HepG2 (cell line): ENCODE measurements around the gene LCAT. TPM values are rescaled to one million over a fixed set of nuclear protein-coding genes. Genes with fewer than 3 reads are reported as not detected.

ENCODE experiments used
- ARID2 ChIP-seq: sonication (generic); formaldehyde crosslinking; IDR thresholded peaks from 2 replicates; pipeline ENCODE4 v1.8.1; 2022; ENCODE audit warnings: mild to moderate bottlenecking, missing genetic modification reagents, borderline replicate concordance
- HMGXB3 ChIP-seq: sonication (generic); formaldehyde crosslinking; IDR thresholded peaks from 2 replicates; pipeline ENCODE4 v1.4.0; 2020; ENCODE audit warnings: missing genetic modification reagents, borderline replicate concordance
- IRF1 ChIP-seq: sonication (generic); formaldehyde crosslinking; IDR thresholded peaks from 2 replicates; pipeline ENCODE4 v1.4.0; 2020; ENCODE audit warnings: low read depth, mild to moderate bottlenecking, missing genetic modification reagents
- NCOA1 ChIP-seq: sonication (generic); formaldehyde crosslinking; IDR thresholded peaks from 2 replicates; pipeline ENCODE4 v1.9.0; 2021; ENCODE audit warnings: missing genetic modification reagents
- POLR2A ChIP-seq, 2 experiments: IDR thresholded peaks; 2 replicates each; pipeline ENCODE4 v1.6.1; 2011; ENCODE audit warnings: low read depth in 2 of 2, low read length in 2 of 2, mild to moderate bottlenecking in 1 of 2, moderate library complexity in 1 of 2; ENCODE audit not compliant: insufficient read depth in 1 of 2
- POLR2G ChIP-seq: fragments of 200-400 bp; formaldehyde crosslinking; IDR thresholded peaks from 2 replicates; pipeline ENCODE4 v1.6.1; 2018; ENCODE audit warnings: mild to moderate bottlenecking, low read depth, low read length, moderate library complexity
- SALL2 ChIP-seq: sonication (generic); formaldehyde crosslinking; IDR thresholded peaks from 2 replicates; pipeline ENCODE4 v1.8.1; 2023; ENCODE audit warnings: mild to moderate bottlenecking, missing genetic modification reagents, inconsistent platforms
- SOX13 ChIP-seq, 3 experiments: fragments of 450-650 bp in 1 of 3; sonication (generic) in 1 of 3; formaldehyde crosslinking in 1 of 3; IDR thresholded peaks in 2 of 3; conservative IDR thresholded peaks in 1 of 3; 2 replicates each; pipeline versions ENCODE4 v1.5.0 to v1.6.1; 2016 to 2020; ENCODE audit warnings: antibody characterized with exemption in 1 of 3, mild to moderate bottlenecking in 1 of 3, missing compliant biosample characterization in 1 of 3, missing genetic modification reagents in 1 of 3, moderate library complexity in 1 of 3
- U2AF2 ChIP-seq: fragments of 200-400 bp; formaldehyde crosslinking; IDR thresholded peaks from 2 replicates; pipeline ENCODE4 v1.6.1; 2017; ENCODE audit warnings: low read depth, mild to moderate bottlenecking, low read length
- ZBTB21 ChIP-seq: sonication (generic); formaldehyde crosslinking; IDR thresholded peaks from 2 replicates; pipeline ENCODE4 v1.4.0; 2020; ENCODE audit warnings: missing genetic modification reagents
- ZFP41 ChIP-seq: sonication (generic); formaldehyde crosslinking; IDR thresholded peaks from 2 replicates; pipeline ENCODE4 v1.4.0; 2020; ENCODE audit warnings: mild to moderate bottlenecking, missing genetic modification reagents, borderline replicate concordance
- ZFP90 ChIP-seq: sonication (generic); formaldehyde crosslinking; IDR thresholded peaks from 2 replicates; pipeline ENCODE4 v1.8.0; 2022; ENCODE audit warnings: missing genetic modification reagents, mild to moderate bottlenecking, inconsistent platforms, borderline replicate concordance
- ZMYM3 ChIP-seq: sonication (generic); formaldehyde crosslinking; IDR thresholded peaks from 2 replicates; pipeline ENCODE4 v1.5.1; 2020; ENCODE audit warnings: mild to moderate bottlenecking, missing genetic modification reagents
- ZNF17 ChIP-seq: sonication (generic); formaldehyde crosslinking; IDR thresholded peaks from 2 replicates; pipeline ENCODE4 v1.5.0; 2020; ENCODE audit warnings: mild to moderate bottlenecking, missing genetic modification reagents
- ZNF253 ChIP-seq: sonication (generic); formaldehyde crosslinking; IDR thresholded peaks from 2 replicates; pipeline ENCODE4 v1.8.0; 2022; ENCODE audit warnings: mild to moderate bottlenecking, missing genetic modification reagents, borderline replicate concordance
- ZNF460 ChIP-seq: sonication (generic); formaldehyde crosslinking; IDR thresholded peaks from 2 replicates; pipeline ENCODE4 v1.5.1; 2020; ENCODE audit warnings: missing genetic modification reagents, mild to moderate bottlenecking, borderline replicate concordance
- ZNF576 ChIP-seq: sonication (generic); formaldehyde crosslinking; IDR thresholded peaks from 2 replicates; pipeline ENCODE4 v1.4.0; 2020; ENCODE audit warnings: mild to moderate bottlenecking, missing genetic modification reagents
- ZNF737 ChIP-seq: sonication (generic); formaldehyde crosslinking; IDR thresholded peaks from 2 replicates; pipeline ENCODE4 v1.5.0; 2020; ENCODE audit warnings: missing genetic modification reagents, mild to moderate bottlenecking, borderline replicate concordance
- ZNF746 ChIP-seq: sonication (generic); formaldehyde crosslinking; IDR thresholded peaks from 2 replicates; pipeline ENCODE4 v1.8.0; 2022; ENCODE audit warnings: mild to moderate bottlenecking, missing genetic modification reagents
- ZNF766 ChIP-seq: sonication (generic); formaldehyde crosslinking; IDR thresholded peaks from 2 replicates; pipeline ENCODE4 v1.5.0; 2020; ENCODE audit warnings: missing genetic modification reagents, borderline replicate concordance
- ZNF792 ChIP-seq: IDR thresholded peaks from 2 replicates; pipeline ENCODE4 v1.6.1; 2016
- ZNF83 ChIP-seq: sonication (generic); formaldehyde crosslinking; IDR thresholded peaks from 2 replicates; pipeline ENCODE4 v1.4.0; 2020; ENCODE audit warnings: missing genetic modification reagents, mild to moderate bottlenecking, borderline replicate concordance
- ZNF839 ChIP-seq: sonication (generic); formaldehyde crosslinking; IDR thresholded peaks from 2 replicates; pipeline ENCODE4 v1.4.0; 2020; ENCODE audit warnings: missing genetic modification reagents, mild to moderate bottlenecking, borderline replicate concordance
- polyA plus RNA-seq, 8 experiments: library from polyadenylated mRNA; depleted of rRNA in 3 of 8; stranded (reverse) in 7 of 8; unstranded in 1 of 8; fragments of >200 nt; fragmentation: Illumina TruSeq in 4 of 8; extraction: Trizol in 4 of 8; gene quantifications; 2 replicates each; pipeline versions ENCODE4 v1.2.1 to v1.2.3, GENCODE V29; 2011 to 2016; ENCODE audit warnings: low read depth in 4 of 8, missing spikeins in 1 of 8, mixed read lengths in 1 of 8; ENCODE audit not compliant: insufficient read depth in 1 of 8
- total RNA-seq, 5 experiments: library from RNA; depleted of rRNA; stranded (reverse); fragments of >200 nt; fragmentation: Illumina TruSeq; extraction: Trizol; gene quantifications; 2 replicates each; pipeline ENCODE4 v1.2.3, GENCODE V29; 2016; ENCODE audit warnings: low read depth in 1 of 5
- TF ChIP-seq, protein P1 (sequence below): sonication (generic); formaldehyde crosslinking; conservative IDR thresholded peaks from 2 replicates; pipeline ENCODE4 v1.8.0; 2022; ENCODE audit warnings: missing genetic modification reagents

Gene LCAT
- total and polyA plus RNA-seq, 2 of the 13 experiments (the other 11 are each of a cell fraction or from before 2014, with no cell fraction given) = 36.1 to 38.9 TPM

DNA sequence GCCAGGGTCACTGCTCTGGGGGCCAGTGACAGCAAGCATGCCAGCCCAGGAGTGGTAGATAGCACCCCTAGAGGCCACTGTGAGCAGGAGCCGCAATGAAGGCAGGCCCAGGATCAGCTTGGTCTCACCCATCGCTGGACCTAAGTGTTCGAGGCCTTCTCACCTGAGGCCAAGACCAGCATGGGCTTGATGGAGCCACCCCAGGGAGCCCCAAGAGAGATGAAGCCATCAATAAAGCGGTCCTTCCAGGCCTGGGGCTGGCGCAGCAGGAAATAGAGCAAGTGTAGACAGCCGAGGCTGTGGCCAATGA, 1.8 kb downstream of the LCAT start (continued):
- TF ChIP-seq HMGXB3 (CRISPR knock-in tag) = no peak
- TF ChIP-seq SALL2 (CRISPR knock-in tag) = no peak; the same call in 1 of the 2 replicates
- no peak for TF ChIP-seq ARID2 (CRISPR knock-in tag)
- TF ChIP-seq ZNF792 (CRISPR knock-in tag) = no peak
- TF ChIP-seq ZNF576 (CRISPR knock-in tag) = no peak
- no peak for TF ChIP-seq IRF1 (CRISPR knock-in tag)
- TF ChIP-seq NCOA1 (CRISPR knock-in tag) = no peak
- TF ChIP-seq ZNF83 = no peak
- no peak for TF ChIP-seq ZNF746 (CRISPR knock-in tag)
- no peak for TF ChIP-seq ZNF766
- TF ChIP-seq POLR2A (IDR thresholded peaks at IDR 0.05; ENCODE audit: insufficient read depth in 1 of 2, low read depth in 2 of 2, low read length in 2 of 2) = no peak
- no peak for TF ChIP-seq ZFP41 (CRISPR knock-in tag)
- TF ChIP-seq ZNF253 = no peak
- no peak for TF ChIP-seq ZNF17 (CRISPR knock-in tag)
- no peak for TF ChIP-seq ZNF460
- TF ChIP-seq, protein P1, sequence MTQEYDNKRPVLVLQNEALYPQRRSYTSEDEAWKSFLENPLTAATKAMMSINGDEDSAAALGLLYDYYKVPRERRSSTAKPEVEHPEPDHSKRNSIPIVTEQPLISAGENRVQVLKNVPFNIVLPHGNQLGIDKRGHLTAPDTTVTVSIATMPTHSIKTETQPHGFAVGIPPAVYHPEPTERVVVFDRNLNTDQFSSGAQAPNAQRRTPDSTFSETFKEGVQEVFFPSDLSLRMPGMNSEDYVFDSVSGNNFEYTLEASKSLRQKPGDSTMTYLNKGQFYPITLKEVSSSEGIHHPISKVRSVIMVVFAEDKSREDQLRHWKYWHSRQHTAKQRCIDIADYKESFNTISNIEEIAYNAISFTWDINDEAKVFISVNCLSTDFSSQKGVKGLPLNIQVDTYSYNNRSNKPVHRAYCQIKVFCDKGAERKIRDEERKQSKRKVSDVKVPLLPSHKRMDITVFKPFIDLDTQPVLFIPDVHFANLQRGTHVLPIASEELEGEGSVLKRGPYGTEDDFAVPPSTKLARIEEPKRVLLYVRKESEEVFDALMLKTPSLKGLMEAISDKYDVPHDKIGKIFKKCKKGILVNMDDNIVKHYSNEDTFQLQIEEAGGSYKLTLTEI = no peak
- no peak for TF ChIP-seq POLR2G
- TF ChIP-seq U2AF2 = no peak
- TF ChIP-seq ZBTB21 (CRISPR knock-in tag) = no peak
- TF ChIP-seq SOX13 (IDR thresholded peaks at IDR 0.05) = no peak
- TF ChIP-seq SOX13 (CRISPR knock-in tag; conservative IDR thresholded peaks at IDR 0.05 in 1 of 2, IDR thresholded peaks at IDR 0.05 in 1 of 2) = no peak
- TF ChIP-seq ZFP90 = no peak
- TF ChIP-seq ZNF839 (CRISPR knock-in tag) = no peak
- peak; percentile 6; the same call in 1 of the 2 replicates for TF ChIP-seq ZMYM3 (CRISPR knock-in tag)
- no peak for TF ChIP-seq ZNF737
